HG02870 (cell line): ENCODE data around the gene NPM1.

ENCODE experiments used
- ATAC-seq: cut with Tn5 transposase; IDR thresholded peaks from one replicate; pipeline ENCODE4 v1.9.1; 2021; ENCODE audit warnings: mild to moderate bottlenecking, moderate library complexity; ENCODE audit not compliant: unreplicated experiment

The NPM1 gene

GRCh38 chr5:171427318-171428167 lies 39.9 kb downstream of the NPM1 start:
- ATAC-seq, result no peak

GRCh38 chr5:171428168-171428696 lies 40.6 kb downstream of the NPM1 start:
- no peak for ATAC-seq

GRCh38 chr5:171428809-171429542 lies 41.3 kb downstream of the NPM1 start:
- no peak for ATAC-seq

DNA sequence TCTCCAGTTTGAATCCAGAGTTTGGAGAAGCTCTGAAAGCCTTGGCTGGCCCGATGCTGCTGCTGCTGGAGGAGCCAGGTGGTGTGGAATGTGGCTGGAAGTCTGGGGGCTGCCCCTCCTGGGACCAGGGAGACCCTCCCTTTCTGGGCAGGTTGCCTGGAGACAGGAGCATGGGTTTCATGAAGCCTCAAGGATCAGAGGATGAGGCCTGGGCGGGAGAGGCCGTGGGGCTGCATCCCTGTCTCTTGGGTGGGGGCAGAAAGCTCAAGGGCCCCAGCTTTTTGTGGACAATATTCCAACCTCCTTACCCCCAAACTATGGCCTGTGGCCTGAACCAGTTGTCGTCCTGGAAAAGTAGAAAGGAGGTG lies 41.9 kb downstream of the NPM1 start:
- ATAC-seq, result no peak

GRCh38 chr5:171431251-171431777 lies 43.7 kb downstream of the NPM1 start:
- no peak for ATAC-seq

DNA sequence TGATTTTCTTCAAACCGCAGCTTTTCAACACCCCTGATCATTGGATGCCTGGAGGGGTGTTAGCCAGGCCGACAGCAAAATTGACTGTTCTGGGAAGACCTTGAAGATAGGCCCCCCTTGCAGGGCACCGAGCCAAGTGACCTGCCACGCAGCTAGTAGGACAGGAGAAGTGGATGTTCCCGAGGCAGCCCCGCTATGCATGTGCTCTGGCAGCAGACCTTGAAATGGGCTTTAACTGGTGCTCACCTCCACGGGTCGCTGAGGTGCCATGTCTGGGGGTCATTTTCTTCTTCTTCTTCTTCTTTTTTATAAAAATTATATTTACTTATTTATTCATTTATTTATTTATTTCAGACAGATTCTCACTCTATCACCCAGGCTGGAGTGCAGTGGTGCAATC lies 44.4 kb downstream of the NPM1 start:
- ATAC-seq, result no peak

- ATAC-seq, result no peak
Observed at GRCh38 chr5:171432583-171433351, 45.1 kb downstream of the NPM1 start.

DNA sequence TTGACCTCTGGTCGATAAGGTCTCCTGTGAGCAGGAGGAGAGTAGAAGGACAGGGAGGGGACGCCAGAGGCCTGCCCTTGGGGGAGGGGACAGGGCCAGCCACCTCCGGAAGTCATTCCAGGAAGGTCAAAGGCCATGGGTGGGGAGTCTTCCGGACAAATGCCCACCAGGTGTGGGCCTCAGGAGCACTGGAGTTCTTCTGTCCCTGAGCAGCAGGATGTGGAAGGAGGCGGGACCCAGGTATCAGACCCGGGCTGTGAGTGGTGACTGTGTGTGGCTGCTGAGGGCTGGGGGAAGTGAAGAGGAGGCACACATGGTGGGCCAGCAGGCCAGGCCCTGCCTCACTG lies 45.7 kb downstream of the NPM1 start:
- no peak for ATAC-seq

DNA sequence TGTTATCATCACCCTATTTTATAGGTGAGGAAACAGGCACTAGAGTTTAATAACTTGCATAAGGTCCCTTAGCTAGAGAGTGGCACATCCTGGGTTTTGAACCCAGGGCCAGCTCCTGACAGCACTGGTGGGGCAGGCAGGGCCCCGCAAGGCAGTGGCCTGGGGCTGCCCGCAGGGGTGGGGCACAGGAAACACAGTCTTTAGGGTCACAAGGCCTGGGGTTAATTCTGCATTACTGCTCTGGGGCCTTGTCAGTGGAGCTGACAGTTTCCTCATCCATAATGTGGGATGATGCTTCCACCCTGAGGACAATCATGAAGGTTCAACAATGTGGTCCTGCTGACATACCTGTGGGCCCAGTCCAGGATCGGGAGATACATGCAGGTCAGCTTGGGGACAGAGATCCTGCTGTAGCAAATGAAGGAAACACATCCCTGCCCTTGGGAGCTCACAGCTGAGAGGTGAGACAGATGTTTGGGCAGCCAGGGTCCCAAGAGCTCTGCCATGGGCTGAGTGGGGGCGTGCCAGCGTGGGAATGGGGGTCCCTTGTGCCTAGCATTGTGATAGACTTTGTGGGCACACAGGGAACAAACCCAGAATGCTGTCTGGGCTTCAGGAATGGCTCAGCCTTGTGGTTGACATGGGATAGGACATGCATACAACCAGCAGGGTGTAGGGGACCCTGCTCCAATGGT lies 46.5 kb downstream of the NPM1 start:
- ATAC-seq, result no peak

DNA sequence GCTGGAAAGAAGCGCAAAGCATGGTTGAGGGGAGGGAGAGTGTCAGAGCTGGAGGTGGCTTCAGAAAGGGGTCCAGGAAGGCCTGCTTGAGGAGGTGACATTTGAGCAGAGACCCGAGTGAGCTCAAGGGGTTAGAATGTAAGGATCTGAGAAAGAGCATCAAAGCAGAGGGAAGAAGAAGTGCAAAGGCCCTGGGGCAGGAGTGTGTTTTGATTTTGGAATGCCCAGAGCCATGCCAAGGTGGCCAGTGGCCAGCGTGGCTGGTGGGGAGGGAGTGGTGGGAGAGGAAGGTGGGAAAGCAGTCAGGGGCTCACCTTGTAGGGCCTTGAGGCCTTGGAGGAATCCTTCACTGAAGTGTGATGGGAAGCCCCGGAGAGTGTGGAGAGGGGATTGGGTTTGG lies 47.2 kb downstream of the NPM1 start:
- no peak for ATAC-seq

GRCh38 chr5:171435908-171436307 lies 48.3 kb downstream of the NPM1 start:
- no peak for ATAC-seq

- ATAC-seq, result no peak
Observed at GRCh38 chr5:171436804-171437285, 49.2 kb downstream of the NPM1 start.

DNA sequence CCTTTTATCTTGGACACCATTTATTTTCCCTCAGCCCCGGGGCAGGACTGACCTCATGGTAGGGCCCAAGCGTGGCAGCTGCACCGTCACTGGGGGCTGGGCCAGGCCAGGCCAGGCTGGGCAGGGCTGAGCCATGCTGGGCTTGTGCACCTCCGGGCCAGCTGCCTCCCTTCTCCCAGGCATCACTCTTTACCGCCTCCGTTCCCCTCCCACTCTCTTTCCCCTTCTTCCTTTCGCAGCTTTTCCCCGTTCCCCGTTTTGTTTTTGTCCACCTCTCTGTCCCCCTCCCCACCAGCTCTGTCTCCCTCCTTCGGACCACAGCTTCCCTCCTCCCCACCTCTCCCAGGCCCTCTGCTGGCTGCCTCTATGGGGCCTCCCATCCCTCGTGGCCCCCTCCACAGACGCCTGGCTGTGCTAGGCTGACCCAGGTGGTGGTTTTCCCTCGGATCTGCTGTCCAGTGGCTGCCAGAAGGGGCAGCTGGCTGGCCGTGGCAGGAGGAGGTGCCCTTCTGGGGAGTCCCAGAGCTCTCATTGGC lies 49.7 kb downstream of the NPM1 start:
- no peak for ATAC-seq

DNA sequence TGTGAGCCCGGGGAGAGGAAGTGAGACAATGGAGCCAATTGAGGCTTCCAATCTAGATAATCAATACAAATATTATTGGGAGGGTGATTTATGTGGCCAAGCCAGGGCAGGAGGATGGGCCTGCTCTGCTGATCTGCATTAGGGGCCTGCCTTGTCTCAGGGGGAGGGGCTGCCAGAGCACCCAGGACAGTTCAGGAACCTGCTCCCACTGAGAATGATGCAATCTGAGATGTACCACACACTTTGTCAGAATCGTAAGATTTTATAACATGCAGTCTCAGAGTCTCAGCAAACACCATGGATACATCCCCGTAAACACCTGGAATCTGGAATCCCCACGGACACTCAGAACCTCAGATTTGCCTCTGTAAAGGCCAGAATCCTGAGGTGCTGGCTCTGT lies 51.1 kb downstream of the NPM1 start:
- no peak for ATAC-seq

GRCh38 chr5:171441246-171441791 lies 53.7 kb downstream of the NPM1 start:
- ATAC-seq, result no peak

DNA sequence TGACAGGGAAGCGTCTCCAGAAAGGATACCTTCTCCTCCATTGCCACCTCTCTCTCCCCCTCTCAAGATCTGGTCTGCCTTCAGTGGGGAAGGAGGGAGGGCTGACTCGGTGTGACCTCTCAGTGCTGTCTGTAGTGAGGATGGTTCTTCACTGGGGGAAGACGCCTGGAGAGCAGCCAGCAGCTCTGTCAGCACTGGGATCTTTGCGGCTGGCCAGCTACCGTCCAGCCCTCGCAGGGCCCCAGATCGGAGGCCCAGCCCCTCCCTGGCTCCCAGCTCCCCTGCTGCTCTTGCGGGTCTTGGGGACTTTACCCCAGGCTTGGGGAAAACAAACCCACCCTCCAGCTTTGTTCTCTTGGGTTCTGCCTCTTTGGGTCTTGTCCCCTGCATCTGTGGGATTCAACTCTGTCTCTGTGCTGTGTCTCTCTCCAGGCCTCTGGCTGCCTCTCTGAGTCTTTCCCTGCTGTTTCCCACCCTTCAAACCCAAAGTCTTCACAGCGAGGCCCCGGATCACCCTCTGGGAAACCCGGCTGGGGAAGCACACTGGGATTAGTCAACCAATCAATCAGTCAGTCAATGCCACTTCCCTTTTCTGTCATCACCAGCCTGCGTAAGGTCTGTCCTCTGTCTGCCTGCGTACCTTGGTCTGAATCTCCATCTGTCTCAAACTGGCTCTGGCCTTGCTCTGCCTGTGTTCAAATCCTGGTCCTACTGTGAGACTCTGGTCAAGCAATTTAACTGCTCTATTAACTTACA lies 54.8 kb downstream of the NPM1 start:
- ATAC-seq, result no peak

GRCh38 chr5:171444582-171444981 lies 56.9 kb downstream of the NPM1 start:
- ATAC-seq, result no peak

DNA sequence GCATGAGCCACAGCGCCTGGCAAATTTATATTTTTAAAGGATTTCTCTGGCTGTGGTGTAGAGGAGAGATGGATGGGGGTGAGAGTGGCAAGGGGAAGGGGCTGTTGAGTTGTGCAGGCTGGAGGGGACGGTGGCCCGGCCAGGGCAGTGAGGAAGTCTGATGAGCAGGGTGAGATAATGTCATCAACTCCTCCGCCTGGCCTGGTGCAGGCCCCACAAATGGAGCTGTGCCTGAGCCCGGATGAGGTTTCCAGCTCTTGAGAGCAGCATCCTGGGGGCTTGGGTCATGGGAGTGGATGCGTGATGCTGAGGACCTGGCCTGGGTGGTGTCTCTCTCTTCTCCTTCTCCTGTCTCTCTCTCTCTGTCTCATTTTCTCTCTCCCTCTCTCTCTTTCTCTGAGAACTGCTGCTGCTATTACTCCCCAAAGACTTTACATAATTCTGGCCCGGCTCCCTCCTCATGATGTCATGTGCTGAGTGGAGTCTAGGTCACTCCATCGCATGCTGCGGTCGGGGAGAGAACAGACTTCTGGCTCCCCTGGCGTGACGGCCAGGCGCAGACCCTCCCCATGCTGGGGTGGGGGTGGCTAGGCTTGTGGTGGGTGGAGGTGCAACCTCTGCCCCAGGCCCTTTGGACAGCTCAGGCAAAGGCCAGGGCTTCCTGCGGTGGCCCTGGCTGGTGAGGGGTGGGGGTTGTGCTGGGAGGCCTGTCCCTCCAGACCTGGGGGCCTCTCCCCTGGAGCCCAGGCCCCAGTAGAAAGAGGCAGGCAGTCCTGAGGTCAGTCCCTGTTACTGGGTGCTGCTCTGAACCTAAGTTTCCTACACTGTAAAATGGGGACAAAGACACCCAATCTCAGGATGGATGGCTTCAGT lies 58.2 kb downstream of the NPM1 start:
- ATAC-seq, result no peak
